ENCODE measurements around the gene SNX20. TPM values are rescaled to one million over a fixed set of nuclear protein-coding genes. Genes with fewer than 3 reads are reported as not detected.

SNX20 gene
- total RNA-seq, 2 donors from 2014 or later, result 53.9 to 96.9 TPM

DNA sequence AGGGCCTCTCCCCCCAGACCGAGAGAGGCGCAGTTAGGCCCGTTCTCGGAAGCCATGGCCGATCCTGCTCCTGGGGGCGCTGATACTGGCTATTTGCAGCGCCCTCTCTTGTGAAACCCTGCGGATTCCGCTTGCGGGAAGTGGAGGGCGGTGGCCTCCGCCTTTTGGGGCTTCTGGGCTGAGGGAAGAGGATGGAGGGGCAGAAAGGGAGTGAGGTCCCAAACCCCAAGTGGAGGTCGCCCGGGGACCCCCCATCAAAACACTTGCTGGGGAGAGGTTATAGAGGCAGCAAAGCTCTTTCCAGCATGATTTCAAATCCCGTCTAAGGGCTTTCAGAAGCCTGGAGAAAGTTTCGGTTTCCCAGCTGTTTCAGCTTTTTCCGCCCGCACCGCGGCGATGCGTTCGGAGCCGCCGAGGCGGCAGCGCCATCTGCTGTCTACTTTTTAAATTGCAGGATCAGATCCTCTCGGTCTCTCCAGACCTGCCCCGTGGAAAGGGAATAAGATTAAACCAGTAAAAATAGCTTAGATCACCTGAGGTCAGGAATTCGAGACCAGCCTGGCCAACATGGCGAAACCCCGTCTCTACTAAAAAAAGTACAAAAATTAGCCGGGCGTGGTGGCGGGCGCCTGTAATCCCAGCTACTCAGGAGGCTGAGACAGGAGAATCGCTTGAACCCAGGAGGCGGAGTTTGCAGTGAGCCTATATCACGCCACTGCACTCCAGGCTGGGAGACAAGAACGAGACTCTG, 15.8 kb downstream of the SNX20 start:
- H3K27ac Mint-ChIP-seq, result peak overlapping the region; percentile 30
- peaks cover 30% of the 10 kb centered on the region for H3K4me1 Mint-ChIP-seq
- no peaks in the 10 kb centered on the region for H3K27me3 Mint-ChIP-seq
- H3K4me3 Mint-ChIP-seq, result peak overlapping the region; percentile 77
- peak; percentile 43 for ATAC-seq (replicated peaks)
- no peaks in the 10 kb centered on the region for H3K9me3 Mint-ChIP-seq
- H3K36me3 Mint-ChIP-seq (ENCODE audit: low read depth), result peaks cover 25% of the 10 kb centered on the region

DNA sequence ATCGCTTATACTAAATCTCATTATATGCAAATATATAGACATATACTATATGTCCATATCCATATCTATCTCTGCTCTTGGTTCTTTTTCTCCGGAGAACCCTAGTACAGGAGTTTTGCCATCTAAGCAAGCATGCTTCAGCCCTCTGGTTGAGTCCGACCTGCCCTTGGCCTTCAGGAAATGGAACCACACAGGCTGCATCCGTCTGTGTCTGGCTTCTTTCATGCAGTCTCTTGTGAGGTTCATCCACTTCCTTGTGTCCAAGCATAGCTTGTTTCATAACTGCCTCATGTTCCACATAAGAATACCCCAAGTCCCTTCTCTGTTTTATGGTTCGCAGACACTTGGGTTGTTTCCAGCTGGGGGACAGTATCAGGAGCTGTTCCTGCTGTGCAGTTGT, 16.8 kb downstream of the SNX20 start:
- peaks cover 28% of the 10 kb centered on the region for H3K4me1 Mint-ChIP-seq
- no peaks in the 10 kb centered on the region for H3K27me3 Mint-ChIP-seq
- no peak for ATAC-seq (replicated peaks)
- peak overlapping the region; percentile 77 for H3K4me3 Mint-ChIP-seq
- peak overlapping the region; percentile 30 for H3K27ac Mint-ChIP-seq
- no peaks in the 10 kb centered on the region for H3K9me3 Mint-ChIP-seq
- peaks cover 20% of the 10 kb centered on the region for H3K36me3 Mint-ChIP-seq (ENCODE audit: low read depth)

- no peak for ATAC-seq (replicated peaks)
- no peaks in the 10 kb centered on the region for H3K9me3 Mint-ChIP-seq
- no peak overlapping the region for H3K27ac Mint-ChIP-seq
- peaks cover 15% of the 10 kb centered on the region for H3K4me1 Mint-ChIP-seq
- H3K36me3 Mint-ChIP-seq (ENCODE audit: low read depth), result peaks cover 1% of the 10 kb centered on the region
- no peak overlapping the region for H3K4me3 Mint-ChIP-seq
- no peaks in the 10 kb centered on the region for H3K27me3 Mint-ChIP-seq
Measured at GRCh38 chr16:50662306-50662940, 18.7 kb downstream of the SNX20 start.

GRCh38 chr16:50659806-50660205, 21.3 kb downstream of the SNX20 start:
- no peak overlapping the region for H3K27ac Mint-ChIP-seq
- no peaks in the 10 kb centered on the region for H3K9me3 Mint-ChIP-seq
- no peaks in the 10 kb centered on the region for H3K27me3 Mint-ChIP-seq
- no peak for ATAC-seq (replicated peaks)
- H3K4me3 Mint-ChIP-seq, result no peak overlapping the region
- H3K4me1 Mint-ChIP-seq, result peaks cover 5% of the 10 kb centered on the region
- H3K36me3 Mint-ChIP-seq (ENCODE audit: low read depth), result no peaks in the 10 kb centered on the region

- Mint-ChIP-seq H3K4me3 (no peak overlapping the region), H3K9me3 (no peaks in the 10 kb centered on the region), H3K36me3 (ENCODE audit: low read depth) (no peaks in the 10 kb centered on the region), H3K4me1 (peaks cover 5% of the 10 kb centered on the region), H3K27ac (no peak overlapping the region), H3K27me3 (no peaks in the 10 kb centered on the region)
- no peak for ATAC-seq (replicated peaks)
Measured at GRCh38 chr16:50657241-50657640, 23.9 kb downstream of the SNX20 start.

DNA sequence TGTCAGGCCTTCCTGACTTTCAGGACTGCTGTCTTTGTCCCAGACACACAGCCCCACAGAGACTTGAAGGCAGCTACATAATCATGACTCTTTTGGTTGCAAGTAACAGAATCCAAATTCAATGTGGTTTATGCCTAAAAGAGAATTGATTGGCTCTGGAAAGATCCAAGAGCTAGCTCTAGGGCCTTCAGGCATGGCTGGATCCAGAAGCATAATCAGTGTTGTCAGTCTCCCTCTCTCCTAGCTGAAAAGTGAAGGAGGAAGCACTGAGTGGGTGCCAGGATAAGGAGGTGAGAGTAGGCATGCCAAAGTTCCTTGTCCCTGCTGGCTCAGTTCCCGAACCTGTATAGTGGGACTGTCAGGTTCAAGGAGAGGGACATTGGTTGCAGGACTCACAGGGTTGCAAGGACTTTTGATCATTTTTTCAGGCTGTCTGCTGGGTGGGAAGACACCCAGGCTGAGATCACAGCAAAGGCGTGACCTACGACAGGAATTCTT, 25.5 kb downstream of the SNX20 start:
- no peak overlapping the region for H3K4me3 Mint-ChIP-seq
- H3K9me3 Mint-ChIP-seq, result peaks cover 5% of the 10 kb centered on the region
- ATAC-seq (replicated peaks), result no peak
- no peaks in the 10 kb centered on the region for H3K36me3 Mint-ChIP-seq (ENCODE audit: low read depth)
- H3K27me3 Mint-ChIP-seq, result no peaks in the 10 kb centered on the region
- H3K4me1 Mint-ChIP-seq, result peaks cover 5% of the 10 kb centered on the region
- H3K27ac Mint-ChIP-seq, result no peak overlapping the region

GRCh38 chr16:50653633-50654519, 27.2 kb downstream of the SNX20 start:
- Mint-ChIP-seq H3K36me3 (ENCODE audit: low read depth) (no peaks in the 10 kb centered on the region), H3K27me3 (no peaks in the 10 kb centered on the region), H3K9me3 (peaks cover 5% of the 10 kb centered on the region), H3K27ac (peak overlapping the region; percentile 22), H3K4me3 (no peak overlapping the region), H3K4me1 (no peaks in the 10 kb centered on the region)
- ATAC-seq (replicated peaks), result no peak

GRCh38 chr16:50652836-50653425, 28.2 kb downstream of the SNX20 start:
- no peaks in the 10 kb centered on the region for H3K36me3 Mint-ChIP-seq (ENCODE audit: low read depth)
- no peak overlapping the region for H3K4me3 Mint-ChIP-seq
- H3K27ac Mint-ChIP-seq, result no peak overlapping the region
- no peak for ATAC-seq (replicated peaks)
- no peaks in the 10 kb centered on the region for H3K4me1 Mint-ChIP-seq
- H3K27me3 Mint-ChIP-seq, result no peaks in the 10 kb centered on the region
- peaks cover 5% of the 10 kb centered on the region for H3K9me3 Mint-ChIP-seq

GRCh38 chr16:50651835-50652438, 29.2 kb downstream of the SNX20 start:
- no peaks in the 10 kb centered on the region for H3K36me3 Mint-ChIP-seq (ENCODE audit: low read depth)
- no peaks in the 10 kb centered on the region for H3K4me1 Mint-ChIP-seq
- H3K9me3 Mint-ChIP-seq, result peaks cover 5% of the 10 kb centered on the region
- H3K27me3 Mint-ChIP-seq, result no peaks in the 10 kb centered on the region
- H3K27ac Mint-ChIP-seq, result no peak overlapping the region
- peak overlapping the region; percentile 11 for H3K4me3 Mint-ChIP-seq
- peak; percentile 39 for ATAC-seq (replicated peaks)

- Mint-ChIP-seq H3K27me3 (no peaks in the 10 kb centered on the region), H3K4me1 (peaks cover 5% of the 10 kb centered on the region), H3K36me3 (ENCODE audit: low read depth) (no peaks in the 10 kb centered on the region), H3K9me3 (no peaks in the 10 kb centered on the region), H3K27ac (no peak overlapping the region), H3K4me3 (no peak overlapping the region)
- no peak for ATAC-seq (replicated peaks)
Measured at GRCh38 chr16:50646345-50646744, 34.8 kb downstream of the SNX20 start.

DNA sequence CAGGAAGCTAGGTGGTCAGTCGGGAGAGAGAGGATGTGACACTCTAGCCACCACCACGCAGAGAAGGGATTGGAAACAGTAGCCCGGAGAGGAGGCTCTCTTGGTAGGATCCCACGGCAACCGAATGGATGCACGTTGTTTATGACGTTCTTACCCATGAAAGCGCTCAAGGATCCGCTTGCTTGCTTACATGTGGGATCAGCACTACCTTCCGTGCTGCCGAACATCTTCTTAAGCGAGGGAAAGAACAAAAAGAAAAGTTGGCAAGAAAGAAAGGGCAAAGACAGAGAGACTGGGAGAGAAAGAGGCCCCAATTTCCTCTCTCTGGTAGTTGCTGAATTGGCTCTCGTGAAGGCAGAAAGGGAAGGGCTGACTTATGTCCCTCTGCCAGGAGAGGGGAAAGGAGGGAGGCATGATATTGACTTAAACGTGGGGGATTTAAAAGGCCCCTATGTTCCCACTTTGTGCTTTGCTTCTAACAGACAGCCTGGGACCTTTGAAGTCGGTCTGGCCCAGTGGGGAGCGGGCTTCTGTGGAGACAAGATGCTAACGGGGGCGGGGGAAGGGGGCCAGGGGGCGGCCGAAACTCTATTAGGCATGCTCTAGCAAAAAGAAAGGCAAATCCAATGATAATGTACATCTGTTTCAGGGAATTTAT, 35.4 kb downstream of the SNX20 start:
- H3K27me3 Mint-ChIP-seq, result no peaks in the 10 kb centered on the region
- H3K36me3 Mint-ChIP-seq (ENCODE audit: low read depth), result no peaks in the 10 kb centered on the region
- no peak for ATAC-seq (replicated peaks)
- no peaks in the 10 kb centered on the region for H3K9me3 Mint-ChIP-seq
- H3K4me3 Mint-ChIP-seq, result no peak overlapping the region
- H3K27ac Mint-ChIP-seq, result peak overlapping the region; percentile 60
- H3K4me1 Mint-ChIP-seq, result peaks cover 5% of the 10 kb centered on the region

GRCh38 chr16:50644729-50645128, 36.4 kb downstream of the SNX20 start:
- H3K9me3 Mint-ChIP-seq, result no peaks in the 10 kb centered on the region
- no peaks in the 10 kb centered on the region for H3K27me3 Mint-ChIP-seq
- no peaks in the 10 kb centered on the region for H3K36me3 Mint-ChIP-seq (ENCODE audit: low read depth)
- peak; percentile 28 for ATAC-seq (replicated peaks)
- peaks cover 5% of the 10 kb centered on the region for H3K4me1 Mint-ChIP-seq
- no peak overlapping the region for H3K4me3 Mint-ChIP-seq
- peak overlapping the region; percentile 60 for H3K27ac Mint-ChIP-seq

DNA sequence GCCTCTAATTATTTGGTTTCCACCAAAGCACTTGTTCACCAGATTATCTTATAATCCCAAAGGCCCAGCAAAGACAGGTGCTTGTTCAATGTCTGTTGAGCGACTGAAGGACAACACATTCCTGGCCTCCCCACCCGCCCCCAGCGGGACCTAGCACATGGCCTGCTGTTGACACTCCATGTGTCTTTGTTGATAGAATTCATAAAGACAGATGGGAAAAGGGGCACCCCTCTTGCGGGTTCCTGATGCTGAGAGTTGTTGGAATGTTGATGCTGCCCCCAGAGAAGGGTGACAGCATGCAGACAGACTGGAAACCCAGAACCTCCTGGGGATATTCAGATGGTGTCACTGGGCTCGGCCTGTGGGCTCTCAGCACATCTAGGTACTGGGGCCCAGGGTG, 36.9 kb downstream of the SNX20 start:
- ATAC-seq (replicated peaks), result no peak
- Mint-ChIP-seq H3K27me3 (no peaks in the 10 kb centered on the region), H3K27ac (no peak overlapping the region), H3K36me3 (ENCODE audit: low read depth) (no peaks in the 10 kb centered on the region), H3K4me1 (peaks cover 5% of the 10 kb centered on the region), H3K4me3 (no peak overlapping the region), H3K9me3 (no peaks in the 10 kb centered on the region)

All from activated T-helper 17 cell treated with anti-CD3 and anti-CD28 coated beads, Interleukin-2, amount 50 U/mL, for 72 hours (primary cell).